Measurements from ENCODE around the gene KLHL7.
"Not testable (repeated sequence)": the region's sequence is repeated elsewhere in the genome, so short reads cannot be mapped to it uniquely, and the experiment has no call there.

The KLHL7 gene

DNA sequence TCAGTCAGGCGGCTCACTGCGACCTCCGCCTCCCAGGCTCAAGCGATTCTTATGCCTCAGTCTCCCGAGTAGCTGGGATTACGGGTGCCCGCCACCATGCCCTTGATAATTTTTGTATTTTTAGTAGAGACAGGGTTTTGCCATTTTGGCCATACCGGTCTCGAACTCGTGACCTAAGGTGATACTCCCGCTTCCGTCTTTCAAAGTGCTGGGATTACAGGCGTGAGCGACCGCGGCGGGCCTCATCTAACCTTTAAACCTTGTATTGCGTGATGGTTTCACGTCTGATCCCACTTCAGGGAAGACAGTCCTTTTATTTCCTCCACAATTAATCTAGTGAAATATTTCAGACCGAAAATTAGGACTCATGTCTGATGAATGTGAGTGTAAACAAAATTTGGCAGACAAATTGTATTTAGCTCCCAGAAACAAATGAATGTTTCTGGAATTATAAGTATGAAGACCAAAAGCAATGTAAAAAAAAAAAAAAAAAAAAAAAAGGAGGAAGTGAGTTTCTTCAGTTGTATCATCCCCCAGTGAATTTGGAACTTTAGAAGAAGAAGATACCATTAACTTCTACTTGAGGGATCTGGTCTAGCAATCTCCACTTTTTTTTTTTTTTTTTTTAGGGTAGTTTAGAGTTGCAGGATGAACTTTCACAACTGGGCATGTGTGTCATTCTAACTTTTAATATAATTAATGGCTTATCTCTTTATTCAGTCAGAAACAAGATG lies 77.9 kb downstream of the KLHL7 start:
- DNase-seq = no peak

DNA sequence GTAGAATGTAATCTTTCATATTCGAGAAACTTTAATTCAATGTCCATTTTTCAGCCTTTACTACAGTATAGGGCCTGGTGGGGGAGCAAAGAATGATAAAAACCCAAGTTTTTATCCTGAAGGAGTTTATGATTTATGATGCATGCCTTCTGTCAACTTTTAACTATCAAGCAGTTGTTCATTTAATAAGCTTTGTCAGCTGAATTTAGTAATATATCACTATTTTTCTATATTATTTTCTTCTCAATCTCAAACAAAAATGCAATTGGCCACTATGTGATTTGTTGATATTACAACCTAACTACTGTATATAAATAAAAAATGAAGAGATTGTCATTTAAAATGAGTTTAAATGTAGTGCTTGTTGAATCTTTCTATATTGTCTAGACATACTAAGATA lies 78.7 kb downstream of the KLHL7 start:
- no peak for DNase-seq

DNA sequence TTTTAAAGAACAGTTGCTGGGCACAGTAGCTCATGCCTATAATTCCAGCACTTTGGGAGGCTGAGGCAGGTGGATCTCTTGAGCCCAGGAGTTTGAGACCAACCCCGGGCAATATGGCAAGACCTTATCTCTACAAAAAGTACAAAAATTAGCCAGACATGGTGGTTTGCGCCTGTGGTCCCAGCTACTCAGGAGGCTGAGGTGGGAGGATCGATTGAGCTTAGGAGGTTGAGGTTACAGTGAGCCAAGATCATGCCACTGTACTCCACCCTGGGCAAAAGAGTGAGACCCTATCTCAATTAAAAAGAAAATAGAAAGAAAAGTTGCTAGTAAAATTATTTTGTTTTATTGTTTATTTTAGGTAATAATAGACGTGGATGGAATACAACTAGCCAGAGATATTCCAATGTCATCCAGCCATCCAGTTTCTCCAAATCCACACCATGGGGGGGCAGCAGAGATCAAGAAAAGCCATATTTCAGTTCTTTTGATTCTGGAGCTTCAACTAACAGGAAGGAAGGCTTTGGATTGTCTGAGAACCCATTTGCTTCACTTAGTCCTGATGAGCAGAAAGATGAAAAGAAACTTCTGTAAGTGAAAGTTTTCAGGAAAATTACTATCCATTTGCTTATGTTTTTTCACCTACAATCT lies 79.2 kb downstream of the KLHL7 start:
- no peak for DNase-seq

DNA sequence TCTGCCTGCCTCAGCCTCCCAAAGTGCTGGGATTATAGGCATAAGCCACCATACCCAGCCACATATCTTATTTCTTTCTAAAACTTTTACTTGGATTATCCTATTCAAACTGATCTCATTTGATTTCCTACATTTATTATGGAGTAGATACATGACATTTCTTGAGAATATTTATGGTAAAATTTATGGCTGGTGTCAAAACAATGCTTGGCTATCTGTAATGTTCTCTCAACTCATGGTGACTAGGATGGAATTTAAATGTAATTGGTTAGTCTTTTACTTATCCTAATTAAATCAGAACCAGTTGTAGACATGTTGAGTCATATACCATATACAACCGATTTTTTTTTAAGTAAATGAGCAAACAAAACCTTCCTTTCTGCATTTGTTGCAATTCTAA lies 80.4 kb downstream of the KLHL7 start:
- no peak for DNase-seq

DNA sequence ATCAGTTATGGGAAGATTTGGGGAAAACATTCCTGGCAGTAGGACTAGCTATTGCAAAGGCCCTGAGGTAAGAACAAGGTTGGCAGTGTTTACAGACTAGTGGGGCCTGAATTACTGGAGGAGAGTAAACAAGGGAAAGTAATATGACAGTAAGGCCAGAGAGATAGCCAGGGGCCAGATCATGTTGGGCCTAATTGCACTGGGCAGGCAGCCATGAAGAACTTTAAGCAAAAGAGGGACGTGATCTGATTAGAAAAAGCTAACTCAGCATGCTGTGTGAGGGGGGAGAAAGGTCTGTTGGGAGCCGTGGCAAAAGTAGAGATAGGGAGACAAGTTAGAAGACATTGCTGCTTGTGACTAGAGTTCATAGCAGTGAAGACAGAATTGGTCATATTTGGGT lies 85.4 kb downstream of the KLHL7 start:
- DNase-seq = no peak

DNA sequence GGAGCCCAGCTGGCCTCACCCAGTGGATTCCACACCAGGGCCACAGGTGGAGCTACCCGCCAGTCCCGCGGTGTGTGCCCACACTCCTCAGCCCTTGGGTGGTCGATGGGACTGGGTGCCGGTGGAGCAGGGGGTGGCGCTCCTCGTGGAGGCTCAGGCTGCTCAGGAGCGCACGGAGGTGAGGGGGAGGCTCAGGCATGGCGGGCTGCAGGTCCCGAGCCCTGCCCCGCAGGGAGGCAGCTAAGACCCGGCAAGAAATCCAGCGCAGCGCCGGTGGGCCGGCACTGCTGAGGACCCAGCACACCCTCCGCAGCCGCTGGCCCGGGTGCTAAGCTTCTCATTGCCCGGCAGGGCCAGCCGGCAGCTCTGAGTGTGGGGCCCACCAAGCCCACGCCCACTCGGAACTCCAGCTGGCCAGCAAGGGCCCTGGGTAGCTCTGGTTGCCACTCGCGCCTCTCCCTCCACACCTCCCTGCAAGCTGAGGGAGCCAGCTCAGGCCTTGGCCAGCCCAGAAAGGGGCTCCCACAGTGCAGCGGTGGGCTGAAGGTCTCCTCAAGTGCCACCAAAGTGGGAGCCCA lies 88.2 kb downstream of the KLHL7 start:
- DNase-seq = not testable (repeated sequence)

DNA sequence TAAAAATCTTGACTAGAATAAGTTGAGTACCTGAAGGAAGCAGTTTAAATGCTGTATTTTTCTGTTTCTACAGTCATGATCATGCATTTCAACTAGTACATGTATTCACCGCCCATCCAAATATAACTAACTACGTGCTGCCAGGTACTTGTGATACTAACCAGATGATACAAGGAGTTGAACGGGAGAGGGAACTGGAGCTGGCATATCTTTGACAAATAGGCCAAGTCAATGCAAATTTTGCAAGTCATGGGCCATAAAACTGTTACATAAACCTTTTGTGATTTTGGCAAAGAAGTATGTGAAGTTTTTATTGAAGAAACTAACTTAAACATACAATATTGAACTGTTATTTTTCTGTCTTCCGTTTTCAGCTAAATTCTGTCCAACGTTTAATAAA lies 90.7 kb downstream of the KLHL7 start:
- no peak for DNase-seq

DNA sequence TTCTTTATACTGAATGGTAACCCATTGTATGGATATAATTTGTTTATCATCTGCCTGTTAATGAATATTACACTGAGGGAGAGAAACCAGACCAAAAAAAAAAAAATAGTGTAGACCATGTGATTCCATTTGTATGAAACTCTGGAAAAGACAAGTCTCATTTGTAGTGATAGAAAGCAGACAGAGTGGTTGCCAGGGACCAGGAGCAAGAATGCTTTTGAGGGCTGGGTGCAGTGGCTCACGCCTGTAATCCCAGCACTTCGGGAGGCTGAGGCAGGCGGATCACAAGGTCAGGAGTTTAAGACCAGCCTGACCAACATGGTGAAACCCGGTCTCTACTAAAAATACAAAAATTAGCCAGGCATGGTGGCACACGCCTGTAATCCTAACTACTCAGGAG lies 92.2 kb downstream of the KLHL7 start:
- DNase-seq = not testable (repeated sequence)

DNA sequence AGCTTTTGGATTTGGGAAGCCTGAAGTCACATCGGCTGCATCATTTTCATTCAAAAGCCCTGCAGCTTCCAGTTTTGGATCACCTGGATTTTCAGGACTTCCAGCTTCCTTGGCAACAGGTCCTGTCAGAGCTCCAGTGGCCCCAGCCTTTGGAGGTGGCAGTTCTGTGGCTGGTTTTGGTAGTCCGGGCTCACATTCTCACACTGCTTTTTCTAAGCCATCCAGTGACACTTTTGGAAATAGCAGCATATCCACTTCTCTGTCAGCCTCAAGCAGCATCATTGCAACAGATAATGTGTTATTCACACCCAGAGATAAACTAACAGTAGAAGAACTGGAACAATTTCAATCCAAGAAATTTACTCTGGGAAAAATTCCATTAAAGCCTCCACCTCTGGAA lies 94.7 kb downstream of the KLHL7 start:
- DNase-seq = no peak

DNA sequence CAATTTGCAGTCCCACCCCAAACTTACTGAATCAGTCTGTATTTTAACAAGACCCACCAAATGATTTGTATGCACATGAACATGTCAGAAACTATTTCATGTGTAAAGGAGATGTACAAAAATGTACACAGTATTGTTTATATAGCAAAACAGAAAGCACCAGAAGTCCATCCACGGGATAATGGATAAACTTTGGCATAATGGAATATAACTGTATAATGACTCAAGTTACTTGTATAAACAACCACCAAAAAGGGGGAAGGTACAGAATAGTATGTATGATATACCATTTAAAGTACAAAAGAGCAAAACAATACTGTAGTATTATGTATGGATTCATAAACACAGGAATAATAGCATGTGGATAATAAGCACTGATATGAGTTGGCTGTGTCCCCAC lies 98.7 kb downstream of the KLHL7 start:
- no peak for DNase-seq

DNA sequence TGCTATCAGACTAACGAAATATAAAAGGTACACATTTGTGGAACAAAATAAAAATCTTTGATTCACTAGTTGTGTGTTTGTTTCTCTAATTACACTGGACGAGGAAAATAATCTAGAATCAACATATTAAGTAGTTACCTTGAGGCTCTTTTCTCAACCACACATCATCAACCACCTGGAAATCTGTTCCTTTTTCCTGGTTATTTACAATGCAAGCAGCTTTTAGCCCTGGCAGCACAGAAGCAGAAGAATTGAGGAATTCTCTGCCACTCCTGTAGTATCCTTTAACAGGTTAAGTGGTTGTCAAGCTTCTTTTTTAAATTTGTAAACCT lies 100.0 kb downstream of the KLHL7 start:
- DNase-seq = no peak

DNA sequence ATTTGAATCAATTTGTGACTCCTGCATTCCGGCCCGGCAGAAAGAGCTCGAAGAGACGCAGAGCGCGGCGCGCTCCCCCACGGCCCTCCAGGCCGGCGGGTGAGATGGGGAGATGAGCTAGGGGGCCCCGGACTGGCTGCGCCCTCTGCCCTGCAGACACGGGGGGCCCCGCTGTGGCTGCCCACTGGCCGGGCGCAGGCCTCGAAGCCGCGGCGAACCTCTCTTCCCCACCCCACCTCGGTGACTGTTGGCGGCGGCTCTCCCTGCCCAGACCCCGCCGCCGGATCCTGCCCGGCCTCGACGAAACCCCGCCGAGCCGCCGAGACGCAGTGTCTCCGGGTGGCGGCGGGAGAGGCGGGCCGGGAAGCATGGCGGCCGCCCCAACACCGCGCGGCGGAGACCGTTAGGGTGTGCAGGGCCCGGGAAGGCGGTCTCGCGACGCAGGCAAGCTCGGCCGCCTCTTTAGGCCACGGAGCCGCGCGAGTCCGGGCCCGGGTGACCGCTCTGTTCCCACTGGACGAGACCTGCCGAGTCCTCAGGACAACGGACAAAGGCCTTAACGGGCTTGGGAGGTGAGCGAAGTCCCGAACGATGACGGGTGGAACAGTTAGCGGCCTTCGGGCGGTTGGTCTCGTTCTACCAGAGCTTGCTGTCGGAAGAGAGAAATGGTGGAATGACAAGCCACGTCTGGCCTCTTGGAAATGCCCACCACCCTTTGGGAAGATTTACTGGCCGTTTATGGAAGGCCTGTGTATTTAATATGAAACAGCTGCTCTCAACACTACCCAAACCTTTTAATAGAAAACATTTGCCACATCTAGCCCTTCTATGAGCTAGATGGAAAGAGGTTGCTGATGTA lies 100.6 kb downstream of the KLHL7 start:
- no peak for DNase-seq

DNA sequence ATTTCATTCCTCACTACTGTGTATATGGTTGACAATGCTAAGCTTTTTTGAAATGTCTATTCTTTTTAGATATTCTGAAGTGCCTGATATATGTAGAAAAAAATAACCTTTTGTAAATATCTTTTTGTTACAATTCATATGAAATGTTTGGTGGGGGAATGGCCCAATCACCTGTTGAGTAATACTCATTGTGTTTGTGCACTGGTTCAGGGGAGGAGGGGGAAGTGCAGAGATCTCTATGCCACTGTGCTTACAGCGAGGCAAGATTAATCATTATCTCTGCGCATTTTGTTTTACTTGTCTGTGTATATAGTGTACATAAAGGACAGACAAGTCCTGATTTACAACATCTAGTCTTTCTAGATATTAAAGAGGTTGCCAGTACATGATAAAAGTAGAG lies 101.4 kb downstream of the KLHL7 start:
- DNase-seq = no peak

DNA sequence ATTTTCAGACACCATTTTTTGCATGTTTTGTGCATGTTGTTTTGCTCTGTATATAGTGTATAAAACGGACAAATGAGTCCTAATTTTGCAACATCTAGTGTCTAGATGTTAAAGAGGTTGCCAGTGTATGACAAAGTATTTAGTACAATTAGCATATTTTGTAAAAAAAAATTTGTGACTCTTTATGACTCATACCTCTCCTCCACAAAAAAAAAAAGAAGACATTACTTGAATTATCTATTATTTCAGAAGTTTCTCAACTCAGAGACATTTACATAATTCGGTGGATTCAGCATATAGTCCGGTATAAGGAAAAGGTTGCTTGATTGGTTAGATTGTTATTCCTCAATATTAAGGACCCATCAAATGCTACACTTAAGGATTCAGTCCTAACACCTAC lies 102.3 kb downstream of the KLHL7 start:
- DNase-seq = no peak

DNA sequence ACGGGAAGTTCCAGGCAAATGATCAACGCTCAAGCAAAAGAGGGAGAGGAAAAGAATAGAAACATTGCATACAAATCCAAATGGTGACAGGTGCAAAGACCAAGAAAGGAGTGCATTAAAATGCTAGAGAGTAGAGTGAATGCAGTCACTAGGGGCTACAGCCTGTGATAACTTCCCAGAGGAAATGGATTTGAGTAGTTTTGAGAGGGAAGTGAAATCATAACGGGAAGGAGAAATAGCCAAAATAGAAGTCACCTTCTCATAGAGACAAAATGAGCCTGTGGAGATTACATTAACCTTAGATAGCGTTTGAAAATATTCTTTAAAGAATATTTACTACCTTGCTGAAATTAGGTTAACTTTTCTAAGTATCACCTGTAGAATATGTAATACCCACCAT lies 102.7 kb downstream of the KLHL7 start:
- no peak for DNase-seq

DNA sequence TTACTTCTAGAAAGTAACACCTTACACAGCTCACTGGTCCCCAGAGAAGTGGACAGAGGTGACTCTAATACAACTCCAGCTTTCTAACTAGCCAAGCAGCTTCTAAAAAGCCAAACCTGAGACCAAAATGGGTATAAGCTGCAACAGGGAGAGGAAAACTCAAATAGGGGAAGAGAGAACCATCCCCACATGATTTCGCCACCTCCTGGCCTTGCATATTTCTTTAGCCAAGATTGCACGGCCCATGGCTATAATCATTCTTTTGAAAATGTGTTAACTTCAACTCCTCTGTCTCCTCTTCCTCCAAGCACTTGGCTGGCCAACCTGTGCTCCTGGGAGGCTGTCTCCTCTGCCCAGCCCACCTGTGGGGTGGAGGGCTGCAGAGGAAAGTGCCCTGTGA lies 104.9 kb downstream of the KLHL7 start:
- no peak for DNase-seq

DNA sequence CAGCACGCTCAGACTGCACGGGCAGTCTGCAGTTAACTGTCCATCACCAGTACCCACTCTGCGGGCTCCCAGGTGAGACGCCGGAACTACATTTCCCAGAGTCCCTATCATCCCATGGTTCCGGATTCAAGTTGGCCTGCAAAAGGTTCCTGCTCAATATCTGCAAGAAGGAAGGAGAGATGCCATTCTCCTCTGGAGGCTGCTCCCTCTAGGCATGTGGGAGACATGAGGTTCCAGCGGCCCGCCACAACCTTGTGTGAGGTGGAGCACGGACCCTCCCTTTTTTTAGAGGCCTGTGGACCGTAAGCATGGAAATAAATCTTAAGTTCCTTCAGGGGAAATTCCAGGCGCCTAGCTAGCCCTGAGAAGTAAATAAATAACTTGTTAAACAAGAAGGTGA lies 106.0 kb downstream of the KLHL7 start:
- no peak for DNase-seq

DNA sequence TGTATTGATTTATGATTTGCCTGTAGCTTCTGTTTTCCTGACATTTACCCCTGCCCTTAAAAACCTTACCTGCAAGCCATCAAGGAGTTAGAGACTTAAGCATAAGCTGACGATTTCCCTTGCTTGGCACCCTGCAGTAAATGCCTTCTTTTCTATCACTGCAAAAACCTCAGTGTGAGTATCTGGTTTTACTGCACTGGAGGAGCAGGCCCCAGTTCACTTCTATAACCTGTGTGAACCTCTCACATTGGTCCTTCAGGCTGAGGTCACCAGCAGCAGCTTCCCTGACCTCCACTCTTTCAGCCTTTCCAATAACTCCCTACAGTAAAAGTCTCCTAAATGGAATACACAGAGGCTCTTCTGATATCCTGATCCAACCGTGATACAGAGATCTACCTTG lies 106.8 kb downstream of the KLHL7 start:
- DNase-seq = no peak

DNA sequence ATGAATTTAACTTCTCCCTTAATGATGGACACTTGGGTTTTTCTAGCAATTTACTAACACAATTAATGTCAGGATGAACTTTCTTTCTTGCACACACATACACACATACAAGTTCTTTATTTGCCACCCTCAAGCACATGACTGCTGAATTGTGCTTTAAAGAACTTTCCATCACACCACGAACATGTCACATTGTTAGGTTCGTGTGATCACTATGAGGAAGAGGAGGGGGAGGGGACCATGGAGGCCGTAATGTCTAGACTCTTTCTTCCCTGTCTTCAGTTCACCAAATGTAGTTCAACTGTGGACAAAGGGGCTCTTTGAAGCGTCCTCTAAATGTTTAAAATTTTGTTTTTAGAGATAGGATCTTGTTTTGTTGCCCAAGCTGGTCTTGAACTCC lies 107.3 kb downstream of the KLHL7 start:
- DNase-seq = no peak

DNA sequence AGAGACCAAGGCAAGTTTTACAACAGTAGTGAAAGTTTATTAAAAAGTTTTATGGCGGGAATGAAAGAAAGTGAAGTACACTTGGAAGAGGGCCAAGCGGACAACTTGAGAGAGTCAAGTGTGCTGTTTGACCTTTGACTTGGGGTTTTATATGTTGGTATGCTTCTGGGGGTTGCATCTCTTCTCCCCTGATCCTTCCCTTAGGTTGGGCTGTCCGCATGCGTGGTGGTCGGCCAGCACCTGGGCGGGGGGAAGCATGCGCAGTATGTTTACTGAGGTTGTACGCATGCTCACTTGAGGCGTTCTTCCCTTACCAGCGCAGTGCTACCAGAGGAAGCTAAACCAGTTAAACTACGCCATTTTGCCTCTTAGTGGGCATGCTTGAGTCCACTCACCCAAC lies 108.2 kb downstream of the KLHL7 start:
- no peak for DNase-seq

DNA sequence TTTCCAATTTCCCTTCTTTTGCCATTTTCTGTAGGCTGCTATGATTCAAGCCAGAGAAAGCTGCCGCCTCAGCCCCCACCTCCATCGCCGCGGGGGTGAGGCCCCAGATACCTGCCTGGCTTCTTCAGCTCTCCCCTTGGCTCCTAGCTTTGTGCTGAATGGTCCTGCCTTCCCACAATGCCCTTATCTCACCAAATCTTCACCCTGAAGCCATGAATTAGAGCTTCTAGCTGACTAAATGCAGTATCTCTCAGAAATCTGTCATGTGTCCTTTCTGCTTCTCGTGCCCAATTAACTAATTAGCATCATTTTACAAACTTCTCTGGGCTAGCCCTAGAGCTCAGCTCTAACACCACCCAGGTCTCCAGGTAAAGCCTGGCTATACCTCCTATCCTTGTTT lies 108.8 kb downstream of the KLHL7 start:
- no peak for DNase-seq

DNA sequence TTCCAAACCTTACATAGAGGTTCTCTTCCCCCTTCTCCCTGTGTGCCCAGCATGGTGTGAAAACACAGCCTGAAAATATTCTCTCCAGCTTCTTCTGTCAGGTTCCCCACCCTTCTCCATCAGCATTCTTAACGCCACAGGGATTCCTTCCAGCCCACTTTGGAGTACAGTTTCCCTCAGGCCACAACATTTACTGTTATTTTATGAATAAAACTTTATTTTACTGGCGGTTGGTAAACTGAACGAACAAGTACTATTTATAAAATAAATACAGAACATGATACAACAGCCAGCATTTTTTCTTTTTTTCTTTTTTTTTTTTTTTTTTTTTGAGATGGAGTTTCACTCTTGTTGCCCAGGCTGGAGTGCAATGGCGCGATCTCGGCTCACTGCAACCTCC lies 109.4 kb downstream of the KLHL7 start:
- DNase-seq = no peak

DNA sequence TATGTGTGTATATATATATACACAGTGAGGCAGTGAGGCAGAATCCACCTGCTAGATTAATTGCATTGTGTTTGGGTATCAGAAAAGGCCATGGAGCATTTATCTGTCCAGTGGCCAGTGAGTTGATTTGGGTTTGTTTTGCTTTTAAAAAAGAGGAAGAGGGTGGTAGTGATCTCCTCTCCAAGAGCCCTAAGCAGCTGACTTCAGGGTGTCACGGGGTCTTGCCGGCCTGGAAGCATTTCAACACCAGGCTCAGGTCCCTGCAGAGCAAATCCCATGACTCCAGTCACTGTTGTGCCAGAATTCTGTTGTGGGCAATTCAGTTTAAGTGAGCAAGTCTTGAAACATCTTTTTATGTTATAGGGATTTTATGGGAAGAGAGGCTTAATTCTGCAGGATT lies 110.4 kb downstream of the KLHL7 start:
- DNase-seq = no peak

DNA sequence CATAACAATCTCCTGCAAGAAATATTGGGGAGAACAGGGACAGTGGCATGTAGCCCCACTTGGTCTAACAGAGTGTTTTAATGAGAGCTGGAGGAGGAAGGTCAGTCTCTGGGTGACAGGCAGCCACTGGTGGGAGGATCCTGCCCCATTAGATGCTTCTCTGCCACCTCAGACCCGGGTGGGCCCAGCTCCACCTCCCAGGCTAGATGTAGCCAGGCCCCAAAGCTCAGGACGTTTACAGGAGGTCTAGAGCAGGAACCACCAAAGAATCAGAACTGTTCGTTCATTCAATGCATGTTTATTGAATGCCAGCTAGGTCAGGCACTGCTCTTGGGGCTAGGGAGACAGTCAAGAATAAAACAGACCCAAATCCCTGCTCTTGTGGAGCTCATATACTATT lies 112.6 kb downstream of the KLHL7 start:
- no peak for DNase-seq
